PC-3 (cell line): ENCODE measurements around the gene OR14I1.

Experiments
- CTCF ChIP-seq: fragments of 300-600 bp; sonication (generic); conservative IDR thresholded peaks from 2 replicates; pipeline ENCODE4 v1.5.1; 2017; ENCODE audit warnings: antibody characterized with exemption, low read depth, mild to moderate bottlenecking, low read length
- EZH2 ChIP-seq: fragments of 300-600 bp; sonication (generic); IDR thresholded peaks from one replicate; pipeline ENCODE4 v1.6.1; 2017; ENCODE audit warnings: antibody characterized with exemption, mild to moderate bottlenecking, low read length; ENCODE audit not compliant: unreplicated experiment

GRCh38 chr1:248750496-248750895 is 47.9 kb upstream of the OR14I1 start:
- no peak for TF ChIP-seq CTCF
- no peak for TF ChIP-seq EZH2
